HG03432 (cell line): ENCODE results near the gene TAF8.
A peak's percentile ranks its signal among the peaks of the same experiment; 100 is the strongest.

Experiments used
- ATAC-seq: cut with Tn5 transposase; IDR thresholded peaks from one replicate; pipeline ENCODE4 v1.9.1; 2021; ENCODE audit warnings: mild to moderate bottlenecking, moderate library complexity; ENCODE audit not compliant: unreplicated experiment

The TAF8 gene

GRCh38 chr6:42095094-42095493 is 44.8 kb downstream of the TAF8 start:
- ATAC-seq = no peak

GRCh38 chr6:42095776-42096541 is 45.6 kb downstream of the TAF8 start:
- no peak for ATAC-seq

GRCh38 chr6:42099340-42100028 is 49.2 kb downstream of the TAF8 start:
- no peak for ATAC-seq

GRCh38 chr6:42100029-42100901 is 49.9 kb downstream of the TAF8 start:
- ATAC-seq = no peak

GRCh38 chr6:42101186-42101657 is 50.9 kb downstream of the TAF8 start:
- no peak for ATAC-seq

- ATAC-seq = no peak
Observed at GRCh38 chr6:42103216-42103615, 52.9 kb downstream of the TAF8 start.

- ATAC-seq = no peak
Observed at GRCh38 chr6:42103753-42104094, 53.4 kb downstream of the TAF8 start.

GRCh38 chr6:42104095-42104803 is 53.9 kb downstream of the TAF8 start:
- peak; percentile 76 for ATAC-seq

GRCh38 chr6:42104804-42105125 is 54.4 kb downstream of the TAF8 start:
- peak; percentile 24 for ATAC-seq

GRCh38 chr6:42105156-42105648 is 54.9 kb downstream of the TAF8 start:
- ATAC-seq = no peak

GRCh38 chr6:42105709-42106108 is 55.4 kb downstream of the TAF8 start:
- ATAC-seq = no peak

GRCh38 chr6:42106112-42107023 is 56.0 kb downstream of the TAF8 start:
- ATAC-seq = no peak

- no peak for ATAC-seq
Observed at GRCh38 chr6:42108071-42108470, 57.7 kb downstream of the TAF8 start.

GRCh38 chr6:42110683-42111082 is 60.4 kb downstream of the TAF8 start:
- no peak for ATAC-seq

- ATAC-seq = no peak
Observed at GRCh38 chr6:42112351-42112750, 62.0 kb downstream of the TAF8 start.

GRCh38 chr6:42113936-42114636 is 63.8 kb downstream of the TAF8 start:
- no peak for ATAC-seq

GRCh38 chr6:42117843-42118161 is 67.5 kb downstream of the TAF8 start:
- ATAC-seq = no peak

GRCh38 chr6:42118162-42119001 is 68.1 kb downstream of the TAF8 start:
- ATAC-seq = no peak
